GM21390 (cell line): ENCODE data around the gene PIM1.

Experiments used
- ATAC-seq: cut with Tn5 transposase; IDR thresholded peaks from one replicate; pipeline ENCODE4 v1.9.1; 2021; ENCODE audit not compliant: unreplicated experiment

The PIM1 gene

DNA sequence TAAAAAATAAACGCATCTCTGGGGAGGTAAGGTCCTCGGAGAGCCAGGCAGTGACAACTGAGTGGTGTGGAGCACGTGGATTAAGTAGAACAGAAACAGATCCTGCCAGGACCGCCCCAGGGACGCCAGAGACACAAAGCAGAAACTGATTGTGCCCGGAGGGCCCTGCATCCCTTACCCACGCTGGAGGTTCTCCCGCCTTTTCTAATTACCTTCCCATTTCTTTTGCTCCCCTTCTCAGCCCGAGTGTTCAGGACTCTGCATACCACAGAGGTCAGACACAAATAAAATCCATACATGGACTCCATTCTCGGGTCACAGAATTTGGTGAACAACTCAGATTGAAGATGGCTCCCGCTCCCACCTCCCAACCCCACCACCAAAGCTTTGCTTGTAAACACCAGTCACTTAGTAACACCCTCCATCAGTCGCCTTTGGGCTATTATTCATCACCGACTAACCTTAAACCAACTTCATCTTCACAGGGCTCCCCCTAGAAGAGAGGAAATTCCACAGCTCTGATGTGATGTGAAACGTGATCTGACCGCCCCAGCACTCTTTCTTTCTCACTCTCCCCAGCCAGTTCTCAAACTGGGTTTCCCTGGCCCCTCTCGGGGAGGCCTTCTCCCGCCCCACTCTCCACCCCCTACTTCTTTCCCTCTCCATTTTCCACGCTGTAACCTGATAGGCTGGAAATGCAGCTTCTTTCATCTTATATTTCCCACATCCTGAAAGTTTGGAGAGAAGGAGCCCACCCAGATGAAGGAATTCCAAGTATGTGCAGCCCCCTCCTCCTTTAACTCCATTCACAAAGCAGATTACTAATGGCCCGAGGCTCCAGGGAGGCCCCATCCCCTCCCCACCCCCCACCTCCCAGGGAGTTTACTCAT, 32.5 kb upstream of the PIM1 start:
- ATAC-seq = no peak

DNA sequence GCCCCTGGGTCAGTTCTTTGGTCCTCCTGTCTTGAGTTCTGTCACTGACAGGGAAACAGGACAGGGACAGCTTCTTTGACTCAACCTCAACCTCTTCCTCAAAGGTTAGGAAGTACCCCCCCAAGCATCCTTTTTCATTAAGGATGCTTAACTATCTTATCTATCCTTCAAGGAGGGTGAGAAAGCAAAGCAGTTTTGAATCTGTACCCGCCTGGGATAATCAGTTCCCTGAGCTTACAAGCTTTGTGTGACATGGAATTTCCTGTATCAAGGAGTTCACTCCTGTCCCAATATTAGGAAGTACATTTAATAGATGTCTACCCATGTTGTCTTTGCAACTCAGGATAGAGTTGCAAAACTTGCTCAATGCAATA, 31.1 kb upstream of the PIM1 start:
- ATAC-seq = no peak

DNA sequence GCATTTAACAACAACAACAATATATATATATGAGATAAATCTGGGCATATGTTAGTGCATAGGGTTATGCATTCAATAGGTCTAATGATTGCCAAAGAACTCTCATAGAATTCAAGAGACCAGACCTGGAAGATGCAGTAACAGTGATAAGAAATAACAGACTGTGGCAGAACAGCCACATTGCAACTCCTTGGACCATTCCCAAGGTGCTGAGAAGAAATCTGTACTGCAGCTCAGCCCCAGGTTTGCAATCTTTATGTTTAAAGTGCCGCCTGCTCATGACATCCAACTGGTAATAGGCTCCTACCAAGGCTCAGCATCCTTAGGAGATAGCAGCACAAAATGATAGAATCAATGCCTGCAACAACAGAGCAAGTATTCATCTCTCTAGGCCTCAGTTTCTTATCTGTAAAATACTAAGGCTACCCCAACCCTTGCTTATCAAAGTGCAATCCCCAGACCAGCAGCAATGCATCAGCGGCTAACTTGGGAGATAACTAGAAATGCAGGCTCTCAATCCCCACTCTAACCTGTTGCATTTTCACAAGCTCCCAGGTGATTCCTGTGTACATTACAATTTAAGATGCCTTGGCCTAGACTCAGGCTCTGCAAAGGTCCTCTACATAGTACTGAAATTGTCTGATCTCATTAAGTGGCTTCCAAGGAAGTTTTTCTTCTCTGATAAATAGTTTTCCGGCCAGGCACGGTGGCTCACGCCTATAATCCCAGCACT, 30.6 kb upstream of the PIM1 start:
- no peak for ATAC-seq

DNA sequence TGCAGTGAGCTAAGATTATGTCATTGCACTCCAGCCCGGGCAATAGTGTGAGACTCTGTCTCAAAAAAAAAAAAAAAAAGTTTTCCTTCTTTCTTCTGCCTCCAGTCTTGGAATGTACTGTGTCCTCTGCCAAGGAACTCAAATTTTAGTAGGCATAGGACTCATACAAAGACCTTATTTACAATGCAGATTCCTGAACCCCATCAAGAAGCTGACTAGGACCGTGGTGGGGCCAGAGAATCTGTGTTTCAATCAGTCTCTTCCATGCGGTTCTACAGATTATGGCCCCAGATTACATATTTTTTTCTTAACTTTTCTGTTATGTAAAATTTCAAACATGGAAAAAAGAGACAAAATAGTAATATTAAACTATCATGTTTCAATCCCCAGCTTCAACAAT, 29.8 kb upstream of the PIM1 start:
- ATAC-seq = no peak

DNA sequence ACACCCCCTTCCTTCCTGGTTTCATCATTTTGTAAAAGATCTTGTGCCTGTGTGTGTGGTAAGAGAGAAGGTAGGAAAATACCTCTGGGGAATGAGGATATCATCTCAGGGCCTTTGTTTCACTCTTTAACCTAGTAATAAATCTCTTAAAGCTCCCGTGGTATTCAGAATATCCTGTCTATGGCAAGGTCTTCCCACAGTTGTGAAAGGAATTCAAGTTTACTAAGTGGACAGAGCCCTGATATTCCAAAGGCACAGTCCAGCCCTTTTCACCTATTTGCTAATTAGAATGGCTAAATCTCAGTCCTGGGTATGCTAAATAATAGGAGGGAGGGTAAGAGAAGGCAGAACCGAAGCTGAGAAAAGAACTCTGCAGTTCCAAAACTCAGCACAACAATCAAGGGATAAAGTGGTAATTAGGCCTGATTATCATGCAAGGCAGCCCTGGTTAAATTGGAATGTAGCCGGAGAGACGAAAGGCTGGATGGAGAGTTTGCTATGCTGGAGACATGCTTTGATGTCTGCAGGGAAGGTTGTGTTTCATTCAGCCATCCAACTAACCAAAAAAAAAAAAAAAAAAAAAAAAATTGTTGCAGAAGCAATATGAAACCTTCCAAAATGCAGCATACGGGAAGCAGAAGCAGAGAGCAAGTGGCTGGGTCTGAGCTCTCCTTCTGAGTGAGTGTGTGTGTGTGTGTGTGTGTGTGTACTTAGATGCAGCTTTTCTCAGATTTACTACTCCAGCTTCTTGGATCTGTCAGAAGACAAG, 28.5 kb upstream of the PIM1 start:
- ATAC-seq = no peak

DNA sequence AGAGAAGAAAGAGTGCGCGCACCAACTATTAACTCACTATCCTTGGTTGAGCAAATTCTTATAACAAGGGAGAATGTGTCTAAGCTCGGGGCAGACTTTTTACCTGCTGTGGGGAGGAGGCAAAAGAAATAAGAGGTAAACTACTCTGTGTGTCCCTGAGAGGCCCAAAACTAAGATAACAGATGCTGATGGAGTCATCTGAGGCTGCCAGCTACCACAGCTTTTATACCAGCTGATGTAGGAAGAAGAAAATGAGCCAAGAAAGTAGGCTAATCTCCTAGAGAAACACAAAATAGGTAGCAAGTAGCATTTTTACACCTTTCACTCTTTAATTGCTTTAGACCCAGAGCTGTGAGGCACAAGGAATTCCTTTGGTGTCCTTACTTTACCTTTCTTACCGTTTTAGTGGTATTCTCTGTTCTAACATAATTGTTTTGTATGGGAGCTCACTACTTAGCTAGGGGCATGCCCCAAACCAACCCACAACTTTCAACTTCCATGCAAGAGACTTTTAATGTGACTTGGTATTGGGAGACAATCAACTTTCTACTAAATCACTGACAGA, 27.8 kb upstream of the PIM1 start:
- no peak for ATAC-seq

DNA sequence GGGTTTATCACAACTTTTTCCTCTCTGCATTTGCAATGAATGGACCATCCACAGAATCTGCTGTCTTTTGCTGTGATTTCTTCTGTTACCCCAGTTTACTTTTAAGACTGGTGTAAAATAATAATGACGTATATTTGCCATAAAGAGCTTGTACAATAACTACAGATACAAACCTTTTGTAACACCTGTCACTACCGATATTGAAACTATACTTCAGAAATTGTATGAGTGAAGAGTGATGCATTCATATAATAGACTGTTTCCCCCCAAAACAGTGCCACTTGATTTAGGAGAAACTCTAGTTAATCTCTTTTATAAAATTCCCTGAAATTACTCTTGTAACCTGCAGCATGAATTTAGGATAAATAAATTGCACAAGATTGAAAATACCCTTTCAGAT, 26.4 kb upstream of the PIM1 start:
- ATAC-seq = no peak

DNA sequence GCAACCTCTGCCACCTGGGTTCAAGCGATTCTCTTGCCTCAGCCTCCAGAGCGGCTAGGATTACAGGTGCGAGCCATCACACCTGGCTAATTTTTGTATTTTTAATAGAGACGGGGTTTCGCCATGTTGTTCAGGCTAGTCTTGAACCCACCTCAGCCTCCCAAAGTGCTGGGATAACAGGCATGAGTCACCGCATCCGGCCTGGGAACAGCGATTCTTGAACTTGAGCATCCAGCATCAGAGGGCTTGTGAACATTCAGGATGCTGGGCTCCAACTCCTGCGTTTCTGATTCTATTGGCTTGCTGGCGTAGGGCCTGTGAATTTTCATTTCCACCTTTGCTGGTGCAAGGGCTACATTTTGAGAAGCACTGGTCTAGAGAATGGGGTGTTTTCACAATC, 24.5 kb upstream of the PIM1 start:
- no peak for ATAC-seq

DNA sequence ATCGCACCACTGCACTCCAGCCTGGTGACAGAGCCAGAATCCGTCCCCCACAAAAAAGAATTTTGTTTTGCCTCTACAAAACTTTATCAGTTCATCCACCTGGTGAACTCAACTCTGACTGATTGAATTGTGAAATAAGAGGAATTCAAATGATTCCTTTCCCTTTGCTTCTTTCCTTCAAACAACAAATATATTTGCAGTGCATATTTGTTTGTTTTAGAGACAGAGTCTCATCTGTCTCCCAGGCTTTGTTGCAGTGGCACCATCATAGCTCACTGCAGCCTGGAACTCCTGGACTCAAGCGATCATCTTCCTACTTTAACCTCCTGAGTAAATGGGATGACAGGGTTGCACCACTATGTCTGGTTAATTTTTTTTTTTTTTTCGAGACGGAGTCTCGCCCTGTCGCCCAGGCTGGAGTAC, 23.2 kb upstream of the PIM1 start:
- ATAC-seq = no peak

DNA sequence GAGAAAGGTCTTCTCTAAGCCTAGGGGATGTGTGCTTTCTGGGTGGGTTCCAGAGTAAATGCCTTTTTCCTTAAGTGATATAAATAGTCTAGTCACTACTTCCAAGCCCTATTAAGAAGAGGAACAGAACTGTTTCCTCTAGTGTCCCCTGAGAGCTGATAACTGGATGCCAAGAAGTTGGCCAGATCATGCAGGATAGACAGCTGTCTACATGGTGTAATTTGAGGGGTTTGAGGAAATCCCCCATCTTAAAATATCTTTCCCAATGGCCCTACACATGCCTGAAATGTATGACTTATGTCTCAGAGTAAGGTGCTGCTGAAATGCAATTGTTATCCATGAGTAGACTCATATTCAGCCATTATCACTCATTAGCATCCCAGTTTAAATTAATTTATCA, 20.2 kb upstream of the PIM1 start:
- ATAC-seq = no peak

DNA sequence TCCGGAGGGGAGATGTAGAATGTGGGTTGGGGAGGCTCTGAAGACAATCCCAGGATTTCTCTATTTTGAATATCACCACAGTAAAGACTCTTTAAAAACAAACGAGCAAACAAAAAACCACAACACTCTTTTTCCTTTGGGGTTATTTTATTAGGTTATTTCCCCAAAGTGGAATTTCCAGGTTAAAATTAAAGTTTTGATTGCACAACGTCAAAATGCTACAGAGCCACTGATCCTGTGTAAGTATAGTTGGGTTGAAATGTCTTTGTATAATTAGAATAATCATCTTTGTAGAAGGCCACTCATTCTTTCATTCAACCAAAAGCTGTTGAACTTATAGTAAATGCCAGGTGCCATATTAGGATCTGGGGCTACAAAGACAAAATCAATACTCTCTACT, 19.6 kb upstream of the PIM1 start:
- no peak for ATAC-seq

DNA sequence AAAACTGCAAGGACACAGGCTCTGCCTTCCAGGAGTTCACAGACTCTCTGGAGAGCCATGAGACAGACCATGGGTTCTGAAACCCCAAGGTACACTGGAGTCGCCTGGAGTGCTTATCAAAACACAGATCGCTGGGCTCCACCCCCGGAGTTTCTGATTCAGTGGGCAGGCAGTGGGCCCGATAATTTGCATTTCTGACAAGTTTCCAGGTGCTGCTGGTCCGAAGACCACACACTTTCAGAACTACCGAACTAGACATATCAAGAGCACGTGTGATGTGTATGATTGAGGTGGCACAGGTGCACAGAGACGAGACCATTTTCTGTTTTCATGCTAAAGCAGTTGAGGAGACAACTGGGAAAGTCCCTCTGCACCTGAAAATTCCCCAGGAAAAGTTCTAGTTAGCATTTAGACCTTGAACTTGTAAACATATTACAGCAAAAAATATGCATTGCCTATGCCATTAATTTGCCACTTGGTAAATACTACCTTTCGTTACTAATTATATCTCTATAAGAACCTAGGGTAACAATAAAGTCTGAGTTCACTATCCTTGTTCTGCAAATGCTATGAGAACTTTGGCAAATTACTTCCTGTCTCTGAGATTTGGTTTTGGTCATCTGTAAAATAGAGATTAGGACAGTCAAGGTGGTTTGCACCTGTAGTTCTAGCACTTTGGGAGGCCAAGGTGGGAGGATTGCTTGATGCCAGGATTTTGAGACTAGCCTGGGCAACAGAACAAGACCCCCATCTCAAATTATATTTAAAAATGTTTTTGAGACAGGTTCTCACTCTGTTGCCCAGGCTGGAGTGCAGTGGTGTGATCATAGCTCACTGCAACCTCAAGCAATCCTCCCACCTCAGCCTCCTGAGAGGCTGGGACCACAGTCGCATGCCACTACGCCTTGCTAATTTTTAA, 14.3 kb upstream of the PIM1 start:
- ATAC-seq = peak; percentile 94

DNA sequence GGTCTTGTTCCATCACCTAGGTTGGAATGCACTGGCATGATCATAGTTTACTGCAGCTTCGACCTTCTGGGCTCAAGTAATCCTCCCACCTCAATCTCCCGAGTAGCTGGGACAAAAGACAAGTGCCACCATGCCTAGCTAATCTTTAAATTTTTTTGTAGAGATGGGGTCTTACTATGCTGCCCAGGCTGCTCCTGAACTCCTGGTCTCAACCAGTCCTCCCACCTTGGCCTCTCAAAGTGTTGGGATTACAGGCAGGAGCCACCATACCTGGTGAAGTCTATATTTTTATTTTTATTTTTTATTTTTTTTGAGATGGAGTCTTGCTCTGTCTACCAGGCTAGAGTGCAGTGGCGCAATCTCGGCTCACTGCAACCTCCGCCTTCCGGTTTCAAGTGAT, 11.4 kb upstream of the PIM1 start:
- no peak for ATAC-seq

DNA sequence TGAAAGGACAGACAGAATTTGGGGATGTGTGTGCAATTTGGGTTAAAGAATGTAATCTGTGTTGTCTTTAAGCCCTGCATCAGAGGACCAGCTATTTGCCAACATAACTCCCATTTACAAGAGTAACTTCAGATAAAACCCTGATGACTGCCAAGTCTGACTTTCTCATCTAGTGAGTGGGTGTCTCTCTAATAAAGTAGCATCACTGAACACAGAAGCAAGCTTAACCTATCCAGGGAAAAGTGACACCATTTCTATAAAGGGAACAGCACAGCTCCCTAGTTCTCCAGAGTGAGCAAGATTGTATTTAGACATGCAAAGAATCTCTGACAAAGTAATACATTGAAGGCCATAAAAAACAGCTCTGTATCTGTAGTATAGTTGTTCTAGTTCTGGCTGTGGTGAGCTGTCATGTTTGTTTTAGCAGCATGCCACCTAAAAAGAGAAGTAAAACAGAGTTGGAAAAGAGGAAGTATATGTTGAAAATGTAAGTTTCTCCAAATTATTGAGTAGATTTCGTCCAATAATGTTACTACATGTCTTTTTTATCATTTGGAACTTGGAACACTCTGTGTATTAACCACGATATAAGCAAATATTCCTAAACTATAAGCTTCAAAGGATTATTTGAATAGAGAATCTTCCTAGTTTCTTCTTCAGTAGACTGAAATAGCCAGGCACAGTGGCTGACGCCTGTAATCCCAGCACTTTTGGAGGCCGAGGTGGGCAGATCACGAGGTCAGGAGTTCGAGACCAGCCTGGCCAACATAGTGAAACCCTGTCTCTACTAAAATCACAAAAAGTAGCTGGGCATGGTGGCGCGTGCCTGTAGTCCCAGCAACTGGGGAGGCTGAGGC, 8.8 kb upstream of the PIM1 start:
- ATAC-seq = peak; percentile 70

DNA sequence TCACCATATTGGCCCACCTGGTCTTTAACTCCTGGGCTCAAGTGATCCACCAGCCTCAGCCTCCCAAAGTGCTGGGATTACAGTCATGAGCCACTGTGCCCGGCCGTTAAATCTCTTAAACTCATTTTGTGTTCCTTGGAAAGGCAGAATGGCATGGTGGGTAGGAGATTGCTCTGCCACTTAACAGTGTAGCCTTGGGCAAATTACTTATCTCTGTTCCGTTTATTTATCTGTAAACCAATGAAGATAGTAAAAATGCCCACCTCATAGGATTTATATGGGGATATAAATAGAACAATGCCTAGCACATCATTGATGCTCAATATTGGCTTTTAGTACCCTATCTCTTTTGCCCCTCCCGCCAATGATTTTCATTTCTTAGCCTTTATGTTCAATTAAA, 7.2 kb upstream of the PIM1 start:
- no peak for ATAC-seq

DNA sequence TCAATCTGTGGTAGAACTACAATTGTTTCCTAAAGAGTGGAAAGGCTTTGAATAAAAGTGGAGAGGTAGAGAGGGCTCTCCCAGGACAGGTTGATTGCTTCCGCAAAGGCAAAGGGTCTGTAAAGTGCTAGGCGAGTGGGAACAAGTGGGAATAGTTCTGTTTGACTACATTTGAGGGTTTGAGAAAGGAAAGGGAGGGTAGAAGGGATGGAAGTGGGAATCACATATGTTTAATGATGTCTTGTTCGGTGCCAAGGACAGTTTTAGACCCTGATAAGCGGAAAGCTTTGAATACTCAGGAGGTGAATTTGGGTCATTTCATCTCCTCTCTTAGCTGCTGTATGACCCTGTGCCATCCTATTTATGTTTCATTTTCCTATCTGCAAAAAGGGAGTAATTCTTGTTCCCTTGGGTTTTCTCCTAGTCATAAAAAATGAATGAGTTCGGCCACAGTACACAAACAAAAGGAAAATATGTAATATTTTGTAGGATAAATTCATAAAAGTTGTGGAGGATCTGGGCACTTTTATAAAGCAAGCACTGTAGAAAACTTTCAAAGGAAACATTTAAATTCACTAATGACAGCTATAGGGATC, 1.7 kb upstream of the PIM1 start:
- ATAC-seq = no peak

DNA sequence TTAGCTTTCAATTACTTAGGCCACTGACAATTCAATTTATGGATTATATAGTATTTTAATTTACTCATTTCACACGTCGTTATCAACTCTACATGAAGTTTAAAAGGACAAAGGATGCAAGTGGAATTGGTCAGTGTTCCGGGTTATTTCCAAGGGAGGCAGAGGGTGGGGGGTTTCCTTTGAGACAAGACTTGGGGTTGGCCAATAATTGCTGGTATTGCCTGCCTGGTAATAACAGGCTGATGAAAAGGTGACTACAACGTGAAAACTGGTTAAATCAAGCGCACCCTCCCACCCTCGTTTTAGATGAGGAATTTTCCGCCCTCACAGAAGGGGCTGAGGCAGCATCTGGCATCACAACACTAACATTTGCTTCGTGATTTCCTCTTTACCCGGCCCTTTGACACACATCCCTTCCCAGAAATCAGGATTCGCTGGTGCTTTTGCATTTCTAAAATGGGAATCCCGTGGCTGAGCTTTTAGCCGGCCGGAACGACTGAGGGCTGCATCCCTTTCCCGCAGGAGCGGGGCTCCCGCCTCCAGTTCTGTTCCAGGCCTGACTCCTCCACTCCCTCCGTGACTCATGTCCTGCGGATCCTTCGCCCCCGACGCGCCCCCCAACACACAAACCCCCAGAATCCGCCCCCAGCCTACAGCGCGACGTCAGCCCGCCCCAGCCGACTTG, 999 bp upstream of the PIM1 start:
- ATAC-seq = no peak
